A204.1 (cell line): ENCODE measurements around the gene GPR146.

Experiments
- FAIRE-seq: peaks from 2 replicates; lab custom pipeline; 2012; peaks lifted over from hg19 to GRCh38; lab: Jason Lieb, UNC

Gene GPR146

DNA sequence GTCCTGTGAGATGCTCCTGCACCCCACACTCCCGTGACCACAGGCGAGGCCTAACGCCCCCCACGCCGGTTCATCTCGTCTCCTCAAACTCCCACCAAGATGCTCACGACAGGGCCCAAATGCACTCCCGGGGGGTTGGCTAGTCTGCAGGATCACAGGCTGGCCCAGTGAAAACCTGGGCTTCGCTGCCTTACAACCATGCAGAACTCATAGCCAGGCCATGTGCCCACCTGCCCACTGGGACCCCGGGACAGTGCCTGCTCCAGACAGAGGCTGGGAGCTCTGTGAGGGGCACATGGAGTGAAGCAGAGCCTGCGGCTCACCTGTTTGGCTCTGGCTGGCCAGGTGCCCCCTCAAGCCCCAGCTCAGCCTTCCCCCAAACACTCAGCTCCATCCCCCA, 34.2 kb downstream of the GPR146 start:
- FAIRE-seq = no peak

DNA sequence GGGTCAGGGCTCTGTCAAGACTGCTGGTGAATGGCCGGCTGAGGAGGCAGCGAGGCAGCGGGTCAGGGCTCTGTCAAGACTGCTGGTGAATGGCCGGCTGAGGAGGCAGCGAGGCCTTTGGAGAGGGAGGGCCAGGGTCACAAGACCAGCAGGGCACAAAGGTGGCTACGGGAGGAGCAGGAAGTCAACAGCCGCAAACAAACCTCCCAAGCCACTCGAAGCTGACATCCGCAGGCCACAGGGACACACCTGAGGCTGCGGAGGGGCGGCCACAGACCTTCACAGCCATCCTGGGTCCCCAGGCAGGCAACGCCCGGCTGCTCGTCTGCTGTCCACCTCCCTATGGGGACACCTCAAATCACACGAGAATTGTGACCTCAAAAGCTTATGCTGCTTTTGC, 34.6 kb downstream of the GPR146 start:
- FAIRE-seq = no peak

DNA sequence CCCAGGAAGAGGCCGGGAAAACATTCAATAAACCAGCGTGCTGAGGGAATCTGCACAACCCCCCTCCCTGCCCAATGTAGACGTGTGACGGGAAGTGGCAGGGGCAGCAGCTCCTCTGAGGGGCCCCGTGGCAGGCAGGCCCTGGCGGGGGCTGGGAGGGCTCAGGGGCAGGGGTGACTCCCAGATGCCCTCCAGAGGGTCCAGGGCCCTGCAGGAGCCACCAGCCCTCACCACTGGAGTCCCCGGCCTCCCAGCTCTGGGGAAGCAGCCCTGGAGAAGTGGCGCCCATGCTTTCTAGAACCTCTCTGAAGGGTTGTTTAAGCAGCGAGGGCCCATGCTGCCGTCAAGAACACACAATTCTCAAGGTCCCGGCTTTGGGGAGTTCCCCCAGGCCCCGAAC, 35.2 kb downstream of the GPR146 start:
- FAIRE-seq = no peak

DNA sequence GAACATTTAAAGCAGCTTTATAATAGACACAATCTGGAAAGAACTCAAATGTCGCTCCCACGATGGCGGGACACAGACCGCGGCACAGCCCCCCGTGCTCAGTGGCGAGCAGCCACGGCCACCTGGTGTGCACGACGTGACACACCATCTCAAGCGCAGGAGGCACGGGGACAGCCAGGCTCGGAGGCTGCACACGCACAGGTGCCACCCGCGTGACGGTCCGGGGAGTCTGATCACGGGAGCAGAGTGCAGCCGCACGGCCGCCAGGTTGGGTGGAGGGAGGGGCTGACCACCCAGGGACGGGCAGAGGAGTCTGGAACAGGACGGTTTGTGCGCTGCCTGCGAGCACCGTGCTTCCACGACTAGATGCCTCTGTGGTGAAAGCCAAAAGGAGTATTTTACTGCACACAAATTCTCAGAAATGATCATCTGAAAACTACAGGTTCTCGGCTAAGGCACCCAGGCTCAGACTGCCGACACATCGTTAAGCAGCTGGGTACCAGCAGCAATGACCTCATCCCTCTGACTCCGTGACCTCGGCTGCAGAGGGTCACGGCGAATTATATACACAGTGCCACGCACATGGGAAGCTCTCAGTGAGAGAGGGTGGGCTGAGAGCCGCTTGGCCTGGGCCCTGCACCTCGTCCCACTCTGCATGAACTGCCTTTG, 36.0 kb downstream of the GPR146 start:
- no peak for FAIRE-seq

DNA sequence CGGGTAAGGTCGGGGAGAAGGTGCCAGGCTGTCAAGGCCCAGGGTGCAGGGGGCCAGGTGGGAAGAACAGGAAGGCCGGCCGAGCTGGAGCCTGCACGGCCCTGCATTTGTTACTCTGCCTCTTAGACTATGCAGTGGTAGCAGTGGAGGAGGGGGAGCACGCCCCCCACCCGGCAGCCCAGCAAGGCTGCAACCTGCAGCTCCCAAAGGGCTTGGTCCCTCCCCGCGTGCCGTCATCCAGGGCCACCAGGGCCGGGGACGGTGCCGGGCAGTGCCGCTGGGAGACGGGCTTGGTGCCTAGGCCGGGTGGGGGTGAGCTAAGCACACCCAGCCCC, 36.5 kb downstream of the GPR146 start:
- FAIRE-seq = no peak

DNA sequence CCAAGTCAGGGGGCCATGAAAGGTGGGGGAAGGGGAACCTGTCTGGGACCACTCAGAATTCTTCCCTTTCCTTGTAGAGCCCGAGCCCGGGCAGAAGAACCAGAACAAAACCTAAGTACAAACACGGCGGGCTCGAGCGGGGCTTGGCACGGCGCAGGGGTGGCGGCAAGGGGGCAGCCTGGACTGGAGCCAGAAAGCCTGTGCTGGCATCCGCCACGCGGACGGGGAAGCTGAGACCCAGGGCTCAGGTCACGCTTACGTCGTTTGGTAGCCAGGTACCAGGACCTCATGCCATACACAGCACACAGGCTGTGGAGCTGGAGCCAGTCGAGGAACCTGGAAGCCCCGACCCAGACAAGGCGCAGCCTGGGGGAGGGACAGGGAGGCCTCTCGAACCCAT, 37.0 kb downstream of the GPR146 start:
- FAIRE-seq = no peak

DNA sequence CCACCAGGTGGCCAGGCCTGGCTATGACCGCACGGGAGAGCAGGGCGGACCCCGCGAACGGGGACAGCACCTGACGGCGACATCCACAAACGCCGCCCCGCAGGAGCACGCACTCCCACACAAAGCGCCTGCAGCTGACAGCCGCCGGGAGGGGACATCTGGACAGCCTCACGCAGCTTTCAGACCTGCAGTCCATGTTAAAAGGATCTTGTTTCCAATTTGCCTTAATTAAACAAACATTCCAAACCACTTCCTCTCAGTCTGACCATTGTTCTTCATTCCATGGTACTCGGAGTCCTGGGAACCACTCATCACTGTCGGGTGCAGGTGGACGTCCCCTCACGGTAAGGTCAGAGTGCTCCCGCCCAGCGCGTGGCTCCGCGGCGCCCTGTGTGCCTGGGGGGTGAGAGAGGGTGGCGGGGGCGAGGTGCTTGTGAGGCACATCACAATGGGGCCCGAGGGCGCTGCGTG, 37.6 kb downstream of the GPR146 start:
- no peak for FAIRE-seq

DNA sequence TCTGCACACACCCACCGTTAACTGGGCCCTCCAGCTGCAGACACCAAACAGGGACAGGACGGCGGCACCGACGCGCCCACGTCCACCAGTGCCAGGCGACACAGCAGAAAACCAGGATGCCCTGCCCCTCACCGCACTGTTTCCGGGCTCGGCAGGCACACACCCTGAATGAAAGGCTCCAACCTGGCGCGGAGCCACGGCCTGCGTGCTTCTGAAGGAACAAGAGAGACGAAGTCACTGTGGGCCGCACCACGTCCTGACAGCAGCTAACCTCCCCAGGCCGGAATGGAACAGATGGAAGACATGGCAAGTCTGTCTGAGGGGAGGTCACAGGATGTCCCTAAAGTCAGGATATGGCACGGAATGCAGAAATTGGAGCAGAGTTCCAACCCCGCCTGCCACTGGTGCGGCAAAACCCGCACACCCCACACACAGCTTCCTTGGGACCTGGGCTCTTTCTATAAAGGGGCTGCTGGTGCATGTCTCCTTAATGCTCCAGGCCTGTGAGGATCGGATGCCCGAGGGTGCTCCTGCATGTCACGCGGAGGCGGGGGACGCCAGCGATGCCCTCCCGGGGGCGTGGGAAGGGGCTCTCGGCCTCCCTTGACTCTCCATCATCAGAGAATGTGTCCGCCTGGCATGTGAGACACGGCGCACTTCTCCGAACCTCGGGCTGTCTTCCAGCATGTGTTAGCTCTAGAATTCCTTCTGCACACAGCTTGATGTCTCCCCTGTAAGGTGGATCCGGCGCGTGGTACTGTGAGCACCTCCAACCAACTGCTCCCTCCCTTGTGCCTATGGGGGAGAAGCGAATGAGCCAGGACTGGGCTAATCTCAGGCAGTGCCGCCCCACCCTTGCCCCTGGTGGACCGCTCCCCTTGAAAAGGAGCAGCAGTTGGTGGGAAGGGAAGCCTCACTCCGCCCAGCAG, 39.6 kb downstream of the GPR146 start:
- FAIRE-seq = no peak

DNA sequence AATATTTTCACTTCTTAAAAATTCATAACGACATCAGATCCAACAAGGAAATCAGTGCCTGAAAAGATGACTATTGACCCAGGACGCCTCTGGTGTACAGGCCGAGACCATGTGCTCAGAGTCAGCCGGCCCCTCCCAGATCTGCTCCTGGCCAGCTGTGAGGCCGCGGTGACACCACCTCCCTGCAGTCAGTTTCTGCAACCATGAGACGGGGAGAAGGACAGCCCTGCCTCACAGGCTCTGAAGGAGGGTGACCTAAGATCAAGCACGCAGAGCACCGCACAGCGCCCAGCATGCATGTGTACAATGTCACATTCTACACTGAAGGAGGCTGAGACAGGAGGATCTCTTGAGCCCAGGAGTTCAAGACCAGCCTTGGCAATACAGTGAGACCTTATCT, 40.9 kb downstream of the GPR146 start:
- no peak for FAIRE-seq

DNA sequence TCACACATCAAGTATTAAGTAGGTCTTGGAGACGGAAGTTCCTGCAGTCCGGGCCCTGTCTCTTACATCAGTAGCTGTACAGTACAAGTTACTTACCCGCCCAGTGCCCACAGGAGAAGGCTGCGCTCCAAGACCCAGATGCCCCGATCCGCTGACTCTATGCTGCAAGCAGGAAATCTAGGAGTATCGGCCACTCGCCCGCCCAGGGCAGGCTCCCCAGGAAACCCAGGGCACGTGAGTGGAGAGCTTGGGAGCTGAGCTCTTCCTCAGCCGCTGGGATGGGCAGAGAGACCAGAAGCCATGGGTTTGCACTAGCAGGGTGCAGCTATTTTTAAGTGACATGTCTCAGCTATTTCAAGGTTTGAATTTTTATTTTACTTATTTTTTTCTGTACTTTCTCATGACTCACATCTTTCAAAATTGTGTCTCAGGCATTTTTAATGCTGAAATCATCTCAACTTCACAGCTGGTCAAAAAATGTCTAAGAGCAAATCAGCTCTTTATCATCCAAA, 41.6 kb downstream of the GPR146 start:
- no peak for FAIRE-seq

DNA sequence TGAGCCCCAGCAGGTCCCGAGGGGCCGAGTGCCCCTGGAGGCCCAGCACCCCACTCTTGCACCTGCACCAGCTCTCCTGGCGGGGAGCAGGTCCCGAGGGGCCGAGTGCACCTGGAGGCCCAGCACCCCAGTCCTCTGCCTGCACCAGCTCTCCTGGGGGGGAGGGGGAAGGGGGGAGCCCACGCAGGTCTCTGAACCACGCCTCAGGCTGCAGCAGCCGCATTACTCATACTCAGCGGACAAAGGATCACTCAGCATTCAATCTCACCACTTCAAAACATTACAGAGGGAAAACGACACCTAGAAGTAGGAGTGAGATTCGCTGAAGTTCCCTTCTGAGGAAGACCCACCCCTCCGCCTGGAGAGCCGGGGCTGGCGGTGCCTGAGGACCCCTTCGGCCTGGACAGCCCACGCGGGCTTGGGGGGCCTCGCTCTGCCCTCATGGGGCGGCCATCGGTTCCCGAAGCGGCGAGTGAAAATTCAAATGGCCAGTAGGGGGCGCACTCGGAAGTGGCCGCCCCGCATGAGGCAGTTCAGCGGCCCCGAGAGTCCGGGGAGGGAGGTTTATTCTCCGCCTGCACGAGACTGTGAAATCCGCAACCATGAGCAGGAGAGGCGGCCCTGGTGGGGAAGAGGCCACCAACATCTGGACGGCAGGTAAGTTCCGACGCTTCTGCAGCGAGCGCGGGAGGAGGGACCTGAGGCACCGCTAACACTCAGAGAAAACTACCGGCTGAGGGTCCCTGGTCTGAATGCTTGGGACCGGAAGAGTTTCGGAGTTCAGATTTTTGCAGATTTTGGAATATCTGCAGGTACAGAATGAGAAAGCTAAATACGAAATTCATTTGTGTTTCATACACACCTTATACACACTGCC, 42.5 kb downstream of the GPR146 start:
- no peak for FAIRE-seq

DNA sequence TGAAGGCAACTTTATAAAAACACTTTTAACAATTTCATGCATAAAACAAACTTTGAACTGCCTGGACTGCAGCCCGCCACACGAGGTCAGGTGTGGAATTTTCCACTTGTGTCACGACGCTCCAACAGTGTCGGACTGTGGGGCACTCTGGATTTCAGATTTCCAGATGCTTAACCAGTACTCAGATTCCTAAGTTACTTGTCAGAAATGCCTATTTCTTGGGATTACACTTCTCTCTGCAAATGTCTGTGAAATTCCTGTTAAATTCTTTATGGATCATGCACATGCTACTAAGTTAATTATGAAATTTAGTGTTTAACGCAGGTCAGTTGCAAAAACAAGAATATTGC, 43.1 kb downstream of the GPR146 start:
- FAIRE-seq = no peak

DNA sequence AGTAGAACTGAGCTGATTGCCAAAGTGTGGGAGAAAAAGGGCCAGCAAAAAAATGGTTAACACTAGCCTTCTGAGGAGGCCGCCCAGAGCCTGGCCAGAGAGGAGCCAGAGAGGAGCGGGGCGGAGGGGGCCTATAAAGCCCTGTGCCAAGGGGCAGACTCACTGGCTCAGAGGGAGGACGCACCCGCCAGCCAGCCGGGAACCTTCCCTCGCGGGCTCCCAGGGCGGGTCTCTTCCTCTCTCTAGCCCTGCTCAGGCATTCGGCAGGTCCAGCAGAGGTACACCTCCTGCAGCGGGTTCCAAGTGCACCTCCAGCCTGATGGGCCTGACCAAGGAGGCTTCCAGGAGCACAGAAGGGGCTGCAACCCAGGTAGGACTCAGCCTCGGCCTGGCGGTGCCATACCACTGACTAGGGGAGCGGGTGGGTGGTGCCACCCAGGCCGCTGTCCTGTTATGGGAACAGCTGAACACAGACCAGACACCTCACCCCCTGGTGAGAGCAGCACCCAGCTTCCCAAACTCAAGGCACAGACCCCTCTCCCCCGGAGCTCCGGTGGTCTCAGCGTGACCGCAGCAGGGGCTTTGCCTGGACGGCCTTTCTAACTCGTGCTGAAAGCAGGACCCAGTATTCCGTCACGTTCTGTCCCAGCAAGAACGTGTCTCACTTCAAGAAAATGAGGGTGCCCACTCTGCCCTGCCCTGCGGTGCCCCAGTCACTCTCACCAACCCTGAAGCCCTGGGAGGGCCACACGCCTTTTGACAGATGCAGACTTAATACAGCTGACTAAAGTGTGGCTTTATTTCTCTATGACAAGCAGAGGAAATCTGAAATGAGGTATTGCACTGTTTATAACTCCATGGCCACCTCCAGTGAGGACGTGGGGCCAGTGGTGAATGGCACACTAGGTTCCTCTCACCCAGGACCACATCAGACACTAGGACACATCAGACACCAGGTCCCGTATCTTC, 43.9 kb downstream of the GPR146 start, which contains the start of gene GPER1:
Gene GPER1, plus strand, starts transcription at position 162 of the 969 bp plus-strand sequence. CDS start 3,616 bp downstream, outside the sequence.
- no peak for FAIRE-seq

DNA sequence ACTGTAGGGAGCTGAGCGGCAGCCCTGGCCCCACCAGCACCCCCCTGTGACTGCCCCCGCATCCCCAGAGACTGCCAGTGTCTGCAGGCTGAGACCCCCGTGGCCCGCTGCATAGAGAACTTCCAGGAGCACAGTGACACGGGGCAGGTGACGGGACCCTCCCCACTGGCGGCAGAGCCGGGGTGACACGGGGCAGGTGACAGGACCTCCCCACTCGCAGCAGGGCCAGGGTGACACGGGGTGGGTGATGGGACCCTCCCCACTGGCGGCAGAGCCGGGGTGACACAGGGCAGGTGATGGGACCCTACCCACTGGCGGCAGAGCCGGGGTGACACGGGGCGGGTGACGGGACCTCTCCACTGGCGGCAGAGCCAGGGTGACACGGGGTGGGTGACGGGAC, 45.9 kb downstream of the GPR146 start:
- no peak for FAIRE-seq

DNA sequence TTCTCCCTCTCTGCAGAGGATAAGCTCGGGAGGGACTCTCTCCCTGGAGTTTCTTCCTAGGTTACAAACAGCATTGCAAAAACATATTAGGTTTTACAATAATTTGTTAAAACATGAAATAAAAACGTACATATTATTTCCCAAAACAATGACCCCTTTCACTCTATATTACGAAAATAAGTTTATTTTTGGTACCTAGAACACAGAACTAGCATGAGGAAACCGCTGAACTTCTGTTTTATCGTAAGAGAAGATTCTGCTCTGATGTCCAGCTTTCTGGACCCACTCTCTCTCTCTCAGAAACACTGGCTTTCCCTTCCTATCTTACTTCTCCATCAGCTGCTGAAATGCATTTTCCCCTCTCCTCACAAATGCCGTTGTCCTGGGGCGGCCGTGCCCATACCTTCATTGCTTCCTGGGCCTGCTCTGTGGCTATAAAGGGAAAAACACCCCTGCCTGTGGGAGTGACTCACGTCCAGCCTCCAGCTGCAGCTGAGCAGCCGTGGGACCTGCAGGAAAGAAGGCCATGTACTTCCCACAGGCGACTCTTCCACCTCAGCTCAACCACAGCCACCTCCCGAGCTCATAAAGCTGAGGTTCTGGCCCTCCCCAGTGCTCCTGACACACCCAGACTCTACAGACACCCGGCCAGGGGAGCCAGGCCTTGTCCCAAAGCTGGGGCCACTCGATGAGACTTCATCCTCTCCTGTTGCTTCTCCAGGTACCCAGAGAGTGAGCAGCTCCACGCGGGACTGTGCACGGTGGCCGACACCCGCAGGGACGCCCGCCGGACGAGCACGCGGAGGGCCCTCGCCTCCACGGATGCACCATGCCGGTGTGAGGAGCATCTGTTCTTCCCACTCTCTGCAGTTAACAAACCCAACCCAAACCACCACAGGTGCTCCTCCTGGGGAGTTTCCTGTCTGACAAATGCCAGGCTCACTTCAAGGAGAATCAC, 46.6 kb downstream of the GPR146 start:
- no peak for FAIRE-seq

DNA sequence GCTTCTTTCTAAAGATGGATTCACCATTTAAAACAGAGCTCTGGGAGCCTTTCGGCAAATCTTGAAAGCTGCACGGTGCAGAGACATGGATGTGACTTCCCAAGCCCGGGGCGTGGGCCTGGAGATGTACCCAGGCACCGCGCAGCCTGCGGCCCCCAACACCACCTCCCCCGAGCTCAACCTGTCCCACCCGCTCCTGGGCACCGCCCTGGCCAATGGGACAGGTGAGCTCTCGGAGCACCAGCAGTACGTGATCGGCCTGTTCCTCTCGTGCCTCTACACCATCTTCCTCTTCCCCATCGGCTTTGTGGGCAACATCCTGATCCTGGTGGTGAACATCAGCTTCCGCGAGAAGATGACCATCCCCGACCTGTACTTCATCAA, 47.3 kb downstream of the GPR146 start:
- no peak for FAIRE-seq

DNA sequence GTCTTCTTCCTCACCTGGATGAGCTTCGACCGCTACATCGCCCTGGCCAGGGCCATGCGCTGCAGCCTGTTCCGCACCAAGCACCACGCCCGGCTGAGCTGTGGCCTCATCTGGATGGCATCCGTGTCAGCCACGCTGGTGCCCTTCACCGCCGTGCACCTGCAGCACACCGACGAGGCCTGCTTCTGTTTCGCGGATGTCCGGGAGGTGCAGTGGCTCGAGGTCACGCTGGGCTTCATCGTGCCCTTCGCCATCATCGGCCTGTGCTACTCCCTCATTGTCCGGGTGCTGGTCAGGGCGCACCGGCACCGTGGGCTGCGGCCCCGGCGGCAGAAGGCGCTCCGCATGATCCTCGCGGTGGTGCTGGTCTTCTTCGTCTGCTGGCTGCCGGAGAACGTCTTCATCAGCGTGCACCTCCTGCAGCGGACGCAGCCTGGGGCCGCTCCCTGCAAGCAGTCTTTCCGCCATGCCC, 47.9 kb downstream of the GPR146 start:
- no peak for FAIRE-seq

DNA sequence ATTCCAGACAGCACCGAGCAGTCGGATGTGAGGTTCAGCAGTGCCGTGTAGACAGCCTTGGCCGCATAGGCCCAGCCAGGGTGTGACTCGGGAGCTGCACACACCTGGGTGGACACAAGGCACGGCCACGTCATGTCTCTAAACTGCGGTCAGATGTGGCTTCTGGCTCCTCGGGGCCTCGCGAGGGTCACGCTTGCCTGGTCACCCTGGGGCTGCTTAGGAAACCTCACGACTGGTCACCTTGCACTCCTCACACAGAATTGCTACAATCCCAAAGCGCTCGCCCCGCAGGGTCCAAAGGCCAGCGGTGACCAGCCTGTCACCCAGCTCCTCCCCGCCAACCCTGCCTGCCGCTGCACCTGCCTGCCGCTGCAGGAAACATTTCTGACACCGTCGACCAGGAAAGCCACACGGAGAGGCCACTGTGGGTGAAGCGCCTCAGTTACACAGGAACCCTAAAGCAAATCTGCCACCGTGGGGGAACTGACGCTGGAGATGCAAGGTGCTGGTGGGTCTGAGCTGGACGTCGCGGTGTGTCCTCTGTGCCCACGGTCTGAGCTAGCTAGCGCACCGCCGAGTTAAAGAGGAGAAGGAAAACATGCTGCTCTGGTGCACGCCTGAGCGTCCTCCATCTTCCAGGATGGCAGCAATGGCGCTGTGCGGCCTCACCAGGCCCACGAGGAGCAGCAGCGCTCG, 48.6 kb downstream of the GPR146 start:
- no peak for FAIRE-seq

DNA sequence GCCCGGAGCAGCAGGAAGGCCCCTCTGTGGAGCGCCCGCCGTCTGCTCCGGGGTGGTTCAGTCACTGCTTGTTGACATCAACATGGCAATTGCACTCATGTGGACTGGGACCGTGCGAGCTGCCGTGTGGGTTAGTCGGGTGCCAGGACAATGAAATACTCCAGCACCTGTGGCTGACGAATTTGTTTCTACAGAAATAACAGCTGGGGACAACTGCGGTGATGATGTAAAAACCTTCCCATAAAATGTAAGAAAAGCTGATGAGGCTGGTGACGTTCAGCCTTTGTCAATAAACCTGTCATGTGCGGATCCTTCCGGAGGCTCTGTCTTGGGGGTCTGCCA, 49.1 kb downstream of the GPR146 start:
- FAIRE-seq = no peak
